ENCODE measurements around the gene CTDNEP1.

GRCh38 chr17:7296189-7296861 is 44.8 kb upstream of the CTDNEP1 start:
- TF ChIP-seq, protein P1, sequence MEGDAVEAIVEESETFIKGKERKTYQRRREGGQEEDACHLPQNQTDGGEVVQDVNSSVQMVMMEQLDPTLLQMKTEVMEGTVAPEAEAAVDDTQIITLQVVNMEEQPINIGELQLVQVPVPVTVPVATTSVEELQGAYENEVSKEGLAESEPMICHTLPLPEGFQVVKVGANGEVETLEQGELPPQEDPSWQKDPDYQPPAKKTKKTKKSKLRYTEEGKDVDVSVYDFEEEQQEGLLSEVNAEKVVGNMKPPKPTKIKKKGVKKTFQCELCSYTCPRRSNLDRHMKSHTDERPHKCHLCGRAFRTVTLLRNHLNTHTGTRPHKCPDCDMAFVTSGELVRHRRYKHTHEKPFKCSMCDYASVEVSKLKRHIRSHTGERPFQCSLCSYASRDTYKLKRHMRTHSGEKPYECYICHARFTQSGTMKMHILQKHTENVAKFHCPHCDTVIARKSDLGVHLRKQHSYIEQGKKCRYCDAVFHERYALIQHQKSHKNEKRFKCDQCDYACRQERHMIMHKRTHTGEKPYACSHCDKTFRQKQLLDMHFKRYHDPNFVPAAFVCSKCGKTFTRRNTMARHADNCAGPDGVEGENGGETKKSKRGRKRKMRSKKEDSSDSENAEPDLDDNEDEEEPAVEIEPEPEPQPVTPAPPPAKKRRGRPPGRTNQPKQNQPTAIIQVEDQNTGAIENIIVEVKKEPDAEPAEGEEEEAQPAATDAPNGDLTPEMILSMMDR (IDR thresholded peaks at IDR 0.05; ENCODE audit: extremely low read depth in 1 of 2, insufficient read depth in 1 of 2, low read depth in 1 of 2, low read length in 2 of 2) = peak; percentile 88 to 97
- peak; percentile 42 for TF ChIP-seq POLR2AphosphoS5 (IDR thresholded peaks at IDR 0.05; ENCODE audit: insufficient read depth, low read depth, low read length)

Measured in endothelial cell of umbilical vein (primary cell).